ENCODE measurements around the gene SRSF12. TPM values are rescaled to one million over a fixed set of nuclear protein-coding genes. Genes with fewer than 3 reads are reported as not detected.

The SRSF12 gene
- total and polyA plus RNA-seq, 2 donors from 2014 or later: 1.0 to 2.3 TPM

DNA sequence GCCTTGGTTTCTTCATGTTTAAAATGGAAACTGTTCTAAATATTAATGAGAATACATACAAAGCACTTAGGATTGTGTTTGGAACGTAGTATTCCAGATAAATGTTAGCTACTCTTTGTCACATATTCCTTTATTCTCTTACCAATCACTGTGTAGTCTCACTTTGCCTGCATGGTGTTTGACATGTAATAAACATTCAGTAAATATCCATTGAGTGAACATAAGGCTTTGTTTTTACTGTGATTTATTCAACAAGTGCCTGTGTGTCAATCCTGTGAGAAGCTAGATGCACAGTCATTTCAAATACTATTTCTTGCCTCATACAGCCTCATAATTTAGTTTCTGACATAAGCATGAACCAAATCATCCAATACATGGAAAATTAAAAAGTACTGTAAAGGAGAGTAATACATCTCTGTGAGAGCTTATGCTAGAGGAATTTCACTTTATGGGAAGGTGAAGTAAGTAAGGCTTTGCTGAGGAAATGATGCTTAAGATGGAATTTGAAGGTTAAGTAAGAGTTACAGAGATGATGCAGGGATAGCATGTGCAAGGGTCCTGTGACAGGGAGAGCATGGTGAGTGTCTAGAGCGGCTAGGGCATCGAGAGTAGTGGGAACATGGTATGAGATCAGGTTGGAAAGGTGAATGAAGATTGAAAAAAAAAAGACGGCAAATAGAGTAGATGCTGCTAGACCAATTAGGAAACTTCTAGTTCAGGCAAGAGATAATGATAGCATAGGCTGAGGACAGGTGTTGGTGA lies 42.6 kb upstream of the SRSF12 start:
- Histone ChIP-seq H3K36me3 (ENCODE audit: control insufficient read depth in 2 of 3, insufficient read depth in 3 of 3, low read length in 3 of 3) (peaks cover 0 to 16% (median 0%) of the 10 kb centered on the region in 3 donors), H3K27ac (ENCODE audit: low read depth in 2 of 2, low read length in 2 of 2) (peak overlapping the region in 1 of 2 donors; percentile 71), H3K9ac (ENCODE audit: low read length in 3 of 3) (no peak overlapping the region), H3K4me3 (ENCODE audit: low read length in 3 of 3) (no peak overlapping the region), H3K4me1 (ENCODE audit: control insufficient read depth in 2 of 3, insufficient read depth in 2 of 3, low read depth in 1 of 3, low read length in 3 of 3) (peaks cover 0 to 3% (median 0%) of the 10 kb centered on the region in 3 donors), H3K9me3 (ENCODE audit: control insufficient read depth in 2 of 3, insufficient read depth in 1 of 3, low read length in 3 of 3) (no peaks in the 10 kb centered on the region), H3K27me3 (ENCODE audit: control insufficient read depth, insufficient read depth, low read length) (no peaks in the 10 kb centered on the region)
- no peak for FAIRE-seq
- DNase-seq: no peak
- intact Hi-C loops (cut with DNase I): no loop called here
- TF ChIP-seq, protein P1, sequence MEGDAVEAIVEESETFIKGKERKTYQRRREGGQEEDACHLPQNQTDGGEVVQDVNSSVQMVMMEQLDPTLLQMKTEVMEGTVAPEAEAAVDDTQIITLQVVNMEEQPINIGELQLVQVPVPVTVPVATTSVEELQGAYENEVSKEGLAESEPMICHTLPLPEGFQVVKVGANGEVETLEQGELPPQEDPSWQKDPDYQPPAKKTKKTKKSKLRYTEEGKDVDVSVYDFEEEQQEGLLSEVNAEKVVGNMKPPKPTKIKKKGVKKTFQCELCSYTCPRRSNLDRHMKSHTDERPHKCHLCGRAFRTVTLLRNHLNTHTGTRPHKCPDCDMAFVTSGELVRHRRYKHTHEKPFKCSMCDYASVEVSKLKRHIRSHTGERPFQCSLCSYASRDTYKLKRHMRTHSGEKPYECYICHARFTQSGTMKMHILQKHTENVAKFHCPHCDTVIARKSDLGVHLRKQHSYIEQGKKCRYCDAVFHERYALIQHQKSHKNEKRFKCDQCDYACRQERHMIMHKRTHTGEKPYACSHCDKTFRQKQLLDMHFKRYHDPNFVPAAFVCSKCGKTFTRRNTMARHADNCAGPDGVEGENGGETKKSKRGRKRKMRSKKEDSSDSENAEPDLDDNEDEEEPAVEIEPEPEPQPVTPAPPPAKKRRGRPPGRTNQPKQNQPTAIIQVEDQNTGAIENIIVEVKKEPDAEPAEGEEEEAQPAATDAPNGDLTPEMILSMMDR (IDR thresholded peaks at IDR 0.05; ENCODE audit: borderline replicate concordance, extremely low read depth, insufficient read depth): no peak

DNA sequence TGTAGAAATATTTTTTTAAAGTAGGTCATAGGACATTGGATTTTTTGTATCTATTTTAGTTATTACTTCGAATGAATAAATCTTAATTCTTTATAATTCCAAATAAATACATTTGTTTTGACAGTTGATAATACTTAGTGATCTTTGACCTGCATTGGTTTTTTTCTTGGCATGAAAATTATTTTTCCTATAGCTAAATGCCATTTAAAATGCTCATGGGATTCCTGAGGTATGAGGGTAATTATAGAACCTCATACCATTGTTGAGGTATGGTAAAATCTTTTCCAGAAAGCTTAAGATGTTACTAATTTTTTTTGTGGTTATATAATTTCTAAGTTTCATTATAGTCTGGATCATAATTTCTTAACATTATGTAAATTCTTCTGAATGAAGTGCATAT lies 36.3 kb upstream of the SRSF12 start:
- no peaks in the 10 kb centered on the region for H3K9me3 ChIP-seq (ENCODE audit: control insufficient read depth in 2 of 3, insufficient read depth in 1 of 3, low read length in 3 of 3)
- H3K27ac ChIP-seq (ENCODE audit: low read depth in 2 of 2, low read length in 2 of 2): no peak overlapping the region
- TF ChIP-seq, protein P1 (IDR thresholded peaks at IDR 0.05; ENCODE audit: borderline replicate concordance, extremely low read depth, insufficient read depth): no peak
- DNase-seq (no peak), FAIRE-seq (no peak)
- no peak overlapping the region for H3K4me3 ChIP-seq (ENCODE audit: low read length in 3 of 3)
- no peak overlapping the region for H3K9ac ChIP-seq (ENCODE audit: low read length in 3 of 3)
- H3K36me3 ChIP-seq (ENCODE audit: control insufficient read depth in 2 of 3, insufficient read depth in 3 of 3, low read length in 3 of 3): peaks cover 0 to 2% (median 0%) of the 10 kb centered on the region in 3 donors
- H3K27me3 ChIP-seq (ENCODE audit: control insufficient read depth, insufficient read depth, low read length): no peaks in the 10 kb centered on the region
- no peaks in the 10 kb centered on the region for H3K4me1 ChIP-seq (ENCODE audit: control insufficient read depth in 2 of 3, insufficient read depth in 2 of 3, low read depth in 1 of 3, low read length in 3 of 3)
- intact Hi-C loops (cut with DNase I): no loop called here

- Histone ChIP-seq H3K27ac (ENCODE audit: low read depth in 2 of 2, low read length in 2 of 2) (no peak overlapping the region), H3K4me1 (ENCODE audit: control insufficient read depth in 2 of 3, insufficient read depth in 2 of 3, low read depth in 1 of 3, low read length in 3 of 3) (peaks cover 0 to 7% (median 0%) of the 10 kb centered on the region in 3 donors), H3K4me3 (ENCODE audit: low read length in 3 of 3) (no peak overlapping the region), H3K9ac (ENCODE audit: low read length in 3 of 3) (no peak overlapping the region), H3K27me3 (ENCODE audit: control insufficient read depth, insufficient read depth, low read length) (no peaks in the 10 kb centered on the region), H3K9me3 (ENCODE audit: control insufficient read depth in 2 of 3, insufficient read depth in 1 of 3, low read length in 3 of 3) (no peaks in the 10 kb centered on the region), H3K36me3 (ENCODE audit: control insufficient read depth in 2 of 3, insufficient read depth in 3 of 3, low read length in 3 of 3) (peaks cover 0 to 2% (median 0%) of the 10 kb centered on the region in 3 donors)
- intact Hi-C loops (cut with DNase I): no loop called here
- TF ChIP-seq, protein P1 (IDR thresholded peaks at IDR 0.05; ENCODE audit: borderline replicate concordance, extremely low read depth, insufficient read depth): no peak
- DNase-seq (no peak), FAIRE-seq (no peak)
Observed at GRCh38 chr6:89148016-89148750, 30.3 kb upstream of the SRSF12 start.
